Endothelial cell of umbilical vein (primary cell): Measurements from ENCODE around the gene RPRML. TPM values are rescaled to one million over a fixed set of nuclear protein-coding genes. Genes with fewer than 3 reads are reported as not detected.
"Not testable (repeated sequence)": the region's sequence is repeated elsewhere in the genome, so short reads cannot be mapped to it uniquely, and the experiment has no call there.

Source experiments
- BruUV-seq: library from RNA; stranded (reverse); fragments of 400-500 nt; replicated peaks from 2 replicates; lab custom pipeline; 2021; lab: Mats Ljungman, UMichigan
- CTCF ChIA-PET: fragments of 300-600, 350-600 bp; sonication (Branson Sonifier 250); formaldehyde crosslinking; loops from one replicate; lab custom pipeline; 2021; ENCODE audit warnings: antibody characterized with exemption, inconsistent platforms; lab: Charles Lee
- POLR2A ChIA-PET: fragments of 300-600, 350-600 bp; sonication (Branson Sonifier 250); formaldehyde crosslinking; loops from one replicate; lab custom pipeline; 2021; ENCODE audit warnings: antibody characterized with exemption, inconsistent platforms; lab: Charles Lee
- DNase-seq: peaks from one replicate; pipeline ENCODE4 v3.0.0-alpha.2; 2011; ENCODE audit warnings: low read depth, low spot score
- FAIRE-seq: peaks from 2 replicates; lab custom pipeline; 2011; peaks lifted over from hg19 to GRCh38; lab: Jason Lieb, UNC
- H2AFZ ChIP-seq: 2 replicates; pipeline ENCODE4 v1.6.0; 2012; ENCODE audit warnings: low read depth, low read length, control low read depth, inconsistent platforms
- H3K27ac ChIP-seq: 2 replicates; pipeline ENCODE4 v1.5.1; 2011; ENCODE audit warnings: low read depth, mild to moderate bottlenecking, control low read depth, low read length, moderate library complexity; ENCODE audit not compliant: insufficient read depth
- H3K27me3 ChIP-seq, 2 experiments: 2 replicates each; pipeline versions ENCODE4 v1.6.0 to v1.6.1; 2011; ENCODE audit warnings: low read length in 2 of 2, mixed read lengths in 1 of 2; ENCODE audit not compliant: control insufficient read depth in 2 of 2, insufficient read depth in 2 of 2
- H3K36me3 ChIP-seq, 2 experiments: 2 replicates in 1 of 2; 3 replicates in 1 of 2; pipeline ENCODE4 v1.5.1; 2011; ENCODE audit warnings: low read length in 2 of 2, mild to moderate bottlenecking in 1 of 2, moderate library complexity in 1 of 2; ENCODE audit not compliant: control insufficient read depth in 2 of 2, insufficient read depth in 2 of 2; ENCODE audit errors: extremely low read depth in 1 of 2
- H3K4me1 ChIP-seq: 3 replicates; pipeline ENCODE4 v1.5.1; 2011; ENCODE audit warnings: mild to moderate bottlenecking, low read length; ENCODE audit not compliant: control insufficient read depth, insufficient read depth; ENCODE audit errors: extremely low read depth
- H3K4me2 ChIP-seq: 2 replicates; pipeline ENCODE4 v1.6.1; 2011; ENCODE audit warnings: low read length, control low read depth, mixed read lengths; ENCODE audit not compliant: insufficient read depth
- H3K4me3 ChIP-seq, 3 experiments: fragments of 200-600 bp in 1 of 3; sonication (generic), shearing (Covaris generic) in 1 of 3; replicated peaks in 1 of 3; 2 replicates each; pipeline ENCODE4 v1.5.1; 2011 to 2016; ENCODE audit warnings: control low read depth in 3 of 3, low read length in 3 of 3, mild to moderate bottlenecking in 2 of 3, inconsistent platforms in 1 of 3, low read depth in 1 of 3, moderate library complexity in 1 of 3; ENCODE audit not compliant: insufficient read depth in 1 of 3
- H3K79me2 ChIP-seq: 2 replicates; pipeline ENCODE4 v1.6.0; 2012; ENCODE audit warnings: low read length, inconsistent platforms; ENCODE audit not compliant: control insufficient read depth, insufficient read depth
- H3K9ac ChIP-seq: replicated peaks from 2 replicates; pipeline ENCODE3; 2011; ENCODE audit warnings: low read length, control low read depth; ENCODE audit not compliant: insufficient read depth; ENCODE audit errors: extremely low read depth
- H3K9me1 ChIP-seq: replicated peaks from 3 replicates; pipeline ENCODE4 v1.6.0; 2011; ENCODE audit warnings: mild to moderate bottlenecking, low read length; ENCODE audit not compliant: control insufficient read depth, insufficient read depth; ENCODE audit errors: extremely low read depth
- H3K9me3 ChIP-seq: replicated peaks from 2 replicates; pipeline ENCODE4 v1.5.1; 2012; ENCODE audit warnings: low read length, inconsistent platforms; ENCODE audit not compliant: control insufficient read depth, insufficient read depth
- H4K20me1 ChIP-seq: replicated peaks from 2 replicates; pipeline ENCODE3; 2011; ENCODE audit warnings: mild to moderate bottlenecking, low read length; ENCODE audit not compliant: control insufficient read depth, insufficient read depth; ENCODE audit errors: extremely low read depth
- EZH2 ChIP-seq: IDR thresholded peaks from 2 replicates; pipeline ENCODE4 v1.6.1; 2012; ENCODE audit warnings: borderline replicate concordance, low read depth, mild to moderate bottlenecking, moderate library complexity, low read length, inconsistent platforms; ENCODE audit not compliant: severe bottlenecking
- POLR2A ChIP-seq: IDR thresholded peaks from 2 replicates; pipeline ENCODE4 v1.6.1; 2012; ENCODE audit warnings: low read depth, mild to moderate bottlenecking, control low read depth, low read length
- dilution Hi-C: fragments of 300-500 bp; cut with MboI; formaldehyde crosslinking; loops from one replicate; pipeline ENCODE4 v1.15.0; 2019; ENCODE audit warnings: low sequenced_read_pairs; ENCODE audit not compliant: extremely low pct_ligation_motif_present
- intact Hi-C: fragments of 100-400 bp; cut with micrococcal nuclease; formaldehyde crosslinking; loops from one replicate; pipeline ENCODE4 v1.10.0; 2022
- polyA plus RNA-seq, 4 experiments: library from polyadenylated mRNA; depleted of rRNA in 3 of 4; stranded (reverse) in 3 of 4; unstranded in 1 of 4; fragments of >200 nt; gene quantifications; 2 replicates each; pipeline versions ENCODE4 v1.2.1 to v1.2.3, GENCODE V29; 2011 to 2012; ENCODE audit warnings: missing spikeins in 1 of 4
- total RNA-seq: library from RNA; stranded (reverse); gene quantifications from 2 replicates; pipeline ENCODE4 v1.2.3, GENCODE V29; 2021
- TF ChIP-seq, protein P1 (sequence below): IDR thresholded peaks from 2 replicates; pipeline ENCODE4 v1.6.1; 2011; ENCODE audit not compliant: insufficient read depth, insufficient read length
- TF ChIP-seq, protein P2 (sequence below), 2 donors: IDR thresholded peaks; 1 replicate in 1 of 2; 2 replicates in 1 of 2; pipeline ENCODE4 v1.5.1; 2011; ENCODE audit warnings: low read length in 2 of 2, mild to moderate bottlenecking in 2 of 2, moderate library complexity in 2 of 2, control low read depth in 1 of 2, inconsistent platforms in 1 of 2, low read depth in 1 of 2; ENCODE audit not compliant: insufficient read depth in 1 of 2; ENCODE audit errors: extremely low read depth in 1 of 2

The RPRML gene
- total and polyA plus RNA-seq, 2 donors (not counting 3 experiments of a cell fraction or from before 2014, with no cell fraction given), result 0.08 TPM; not detected in 1

DNA sequence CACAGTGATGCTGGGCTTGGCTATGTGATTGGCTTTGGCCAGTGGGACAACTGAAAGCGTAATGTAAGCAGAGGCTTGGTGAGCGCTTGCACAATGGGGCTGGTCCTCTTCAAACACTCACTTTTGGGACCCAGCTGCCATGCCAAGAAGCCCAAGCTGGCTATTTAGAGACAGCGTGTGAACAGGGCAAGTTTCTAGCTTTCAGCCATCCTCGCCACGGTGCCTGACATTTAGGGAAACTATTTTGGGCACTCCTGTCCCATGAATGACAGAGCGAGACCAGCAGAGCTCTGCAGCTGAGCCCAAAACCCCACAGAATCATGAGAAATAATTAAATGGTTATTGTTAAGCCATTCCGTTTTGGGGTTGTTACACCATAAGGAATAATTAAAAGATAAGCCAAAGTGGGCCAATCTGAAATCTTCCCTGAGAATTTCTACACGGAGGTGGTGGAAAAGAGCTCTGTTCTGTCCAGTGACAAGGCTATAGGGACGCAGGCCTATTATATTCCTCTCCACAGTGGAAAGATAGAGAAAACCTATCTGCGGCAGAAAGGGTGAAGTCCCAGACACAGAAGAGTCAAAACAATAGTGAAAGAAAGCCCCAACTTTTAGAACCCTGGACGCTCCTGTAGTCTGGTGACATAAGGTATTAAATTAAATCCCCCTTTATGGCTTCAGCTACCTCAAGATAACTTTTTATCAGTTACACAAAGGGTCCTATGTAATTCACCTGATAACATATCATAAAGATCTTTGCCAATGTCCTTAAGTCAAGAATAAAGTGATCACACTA is 10.8 kb upstream of the RPRML start:
- Histone ChIP-seq H3K4me2 (no peak overlapping the region), H2AFZ (no peak overlapping the region), H3K4me1 (no peaks in the 10 kb centered on the region), H3K9ac (no peak overlapping the region), H3K79me2 (no peaks in the 10 kb centered on the region), H3K9me1 (no peaks in the 10 kb centered on the region), H3K4me3 (no peak overlapping the region), H3K36me3 (no peaks in the 10 kb centered on the region), H3K27ac (no peak overlapping the region), H3K27me3 (peaks cover 0 to 10% of the 10 kb centered on the region in 2 experiments), H3K9me3 (no peaks in the 10 kb centered on the region), H4K20me1 (no peaks in the 10 kb centered on the region)
- no peak for FAIRE-seq
- intact Hi-C loops, result no loop called here
- DNase-seq, result no peak
- ChIA-PET CTCF (interaction anchor here (1.0 to 1.1 kb wide), 2 partner anchors 47 to 147 kb away, joined by 3 to 4 read pairs; no protein-coding TSS in a partner anchor), POLR2A (no interaction called here)
- BruUV-seq, result no TSS peak
- TF ChIP-seq, protein P1, sequence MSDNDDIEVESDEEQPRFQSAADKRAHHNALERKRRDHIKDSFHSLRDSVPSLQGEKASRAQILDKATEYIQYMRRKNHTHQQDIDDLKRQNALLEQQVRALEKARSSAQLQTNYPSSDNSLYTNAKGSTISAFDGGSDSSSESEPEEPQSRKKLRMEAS, result no peak
- TF ChIP-seq, protein P2, sequence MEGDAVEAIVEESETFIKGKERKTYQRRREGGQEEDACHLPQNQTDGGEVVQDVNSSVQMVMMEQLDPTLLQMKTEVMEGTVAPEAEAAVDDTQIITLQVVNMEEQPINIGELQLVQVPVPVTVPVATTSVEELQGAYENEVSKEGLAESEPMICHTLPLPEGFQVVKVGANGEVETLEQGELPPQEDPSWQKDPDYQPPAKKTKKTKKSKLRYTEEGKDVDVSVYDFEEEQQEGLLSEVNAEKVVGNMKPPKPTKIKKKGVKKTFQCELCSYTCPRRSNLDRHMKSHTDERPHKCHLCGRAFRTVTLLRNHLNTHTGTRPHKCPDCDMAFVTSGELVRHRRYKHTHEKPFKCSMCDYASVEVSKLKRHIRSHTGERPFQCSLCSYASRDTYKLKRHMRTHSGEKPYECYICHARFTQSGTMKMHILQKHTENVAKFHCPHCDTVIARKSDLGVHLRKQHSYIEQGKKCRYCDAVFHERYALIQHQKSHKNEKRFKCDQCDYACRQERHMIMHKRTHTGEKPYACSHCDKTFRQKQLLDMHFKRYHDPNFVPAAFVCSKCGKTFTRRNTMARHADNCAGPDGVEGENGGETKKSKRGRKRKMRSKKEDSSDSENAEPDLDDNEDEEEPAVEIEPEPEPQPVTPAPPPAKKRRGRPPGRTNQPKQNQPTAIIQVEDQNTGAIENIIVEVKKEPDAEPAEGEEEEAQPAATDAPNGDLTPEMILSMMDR (IDR thresholded peaks at IDR 0.05; ENCODE audit: extremely low read depth in 1 of 2, insufficient read depth in 1 of 2, low read depth in 1 of 2, low read length in 2 of 2), result no peak
- no peak for TF ChIP-seq EZH2
- TF ChIP-seq POLR2A, result no peak
- dilution Hi-C loops, result no loop called here

DNA sequence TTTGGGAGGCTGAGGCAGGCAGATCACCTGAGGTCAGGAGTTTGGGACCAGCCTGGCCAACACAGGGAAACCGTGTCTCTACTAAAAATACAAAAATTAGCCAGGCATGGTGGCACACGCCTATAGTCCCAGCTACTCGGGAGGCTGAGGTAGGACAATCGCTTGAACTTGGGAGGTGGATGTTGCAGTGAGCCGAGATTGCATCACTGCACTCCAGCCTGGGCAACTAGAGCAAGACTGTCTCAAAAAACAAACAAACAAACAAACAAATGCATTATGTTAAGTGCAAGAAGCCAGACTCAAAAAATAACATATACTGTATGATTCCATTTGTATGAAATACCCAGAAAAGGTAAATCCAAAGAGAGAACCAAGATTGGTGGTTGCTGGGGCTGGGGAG is 8.9 kb upstream of the RPRML start:
- FAIRE-seq, CTCF ChIA-PET, H3K9me3 ChIP-seq, H3K9ac ChIP-seq, H3K9me1 ChIP-seq, H4K20me1 ChIP-seq, POLR2A ChIA-PET, H3K27ac ChIP-seq, H2AFZ ChIP-seq, dilution Hi-C loops, intact Hi-C loops, H3K4me3 ChIP-seq, H3K36me3 ChIP-seq, H3K4me2 ChIP-seq, DNase-seq, H3K79me2 ChIP-seq, H3K4me1 ChIP-seq, H3K27me3 ChIP-seq, BruUV-seq: not testable (repeated sequence)
